DMS79 (cell line): Measurements from ENCODE around the gene KMO.
A peak's percentile ranks its signal among the peaks of the same experiment; 100 is the strongest.

Experiments
- DNase-seq: peaks from one replicate; lab custom pipeline; 2025; lab: John Stamatoyannopoulos, UW

Gene KMO

GRCh38 chr1:241630476-241630875 lies 98.3 kb downstream of the KMO start:
- DNase-seq, result no peak

GRCh38 chr1:241630899-241631298 lies 98.7 kb downstream of the KMO start:
- no peak for DNase-seq

- DNase-seq, result no peak
Measured at GRCh38 chr1:241631674-241632073, 99.5 kb downstream of the KMO start.

- no peak for DNase-seq
Measured at GRCh38 chr1:241632987-241633386, 100.8 kb downstream of the KMO start.

GRCh38 chr1:241635556-241636152 lies 103.5 kb downstream of the KMO start:
- no peak for DNase-seq

GRCh38 chr1:241636291-241636690 lies 104.1 kb downstream of the KMO start:
- DNase-seq, result no peak

GRCh38 chr1:241637046-241637590 lies 104.9 kb downstream of the KMO start:
- no peak for DNase-seq

- DNase-seq, result no peak
Measured at GRCh38 chr1:241637604-241638003, 105.4 kb downstream of the KMO start.

GRCh38 chr1:241638099-241638682 lies 106.0 kb downstream of the KMO start:
- no peak for DNase-seq

GRCh38 chr1:241638909-241639622 lies 106.9 kb downstream of the KMO start:
- no peak for DNase-seq

- peak; percentile 11 for DNase-seq
Measured at GRCh38 chr1:241639623-241640148, 107.5 kb downstream of the KMO start.

- peak; percentile 44 for DNase-seq
Measured at GRCh38 chr1:241640149-241640866, 108.1 kb downstream of the KMO start, which contains the start of the genes CHML and OPN3. Gene CHML (minus strand): TSS chr1:241640369. CDS start chr1:241635766, 4,603 bp downstream. Gene OPN3 (minus strand): TSS chr1:241640369. CDS start chr1:241640254, 115 bp downstream.

GRCh38 chr1:241640867-241641622 lies 108.9 kb downstream of the KMO start:
- no peak for DNase-seq

GRCh38 chr1:241641773-241642592 lies 109.8 kb downstream of the KMO start:
- DNase-seq, result no peak

GRCh38 chr1:241642593-241642944 lies 110.4 kb downstream of the KMO start:
- no peak for DNase-seq

GRCh38 chr1:241644259-241644658 lies 112.1 kb downstream of the KMO start:
- no peak for DNase-seq

GRCh38 chr1:241645199-241645598 lies 113.0 kb downstream of the KMO start:
- no peak for DNase-seq
